Measurements from ENCODE around the gene FAM3B.

FAM3B gene

GRCh38 chr21:41367945-41368734, 51.5 kb downstream of the FAM3B start:
- TF ChIP-seq CTCF (IDR thresholded peaks at IDR 0.05; ENCODE audit: extremely low read depth, missing control alignments): no peak
- DNase-seq (ENCODE audit: low spot score): peak; percentile 86

GRCh38 chr21:41368735-41369104, 52.1 kb downstream of the FAM3B start:
- no peak for DNase-seq (ENCODE audit: low spot score)
- no peak for TF ChIP-seq CTCF (IDR thresholded peaks at IDR 0.05; ENCODE audit: extremely low read depth, missing control alignments)

- TF ChIP-seq CTCF (IDR thresholded peaks at IDR 0.05; ENCODE audit: extremely low read depth, missing control alignments): no peak
- DNase-seq (ENCODE audit: low spot score): peak; percentile 68
Measured at GRCh38 chr21:41369105-41369919, 52.7 kb downstream of the FAM3B start.

GRCh38 chr21:41369920-41370839, 53.6 kb downstream of the FAM3B start:
- no peak for TF ChIP-seq CTCF (IDR thresholded peaks at IDR 0.05; ENCODE audit: extremely low read depth, missing control alignments)
- DNase-seq (ENCODE audit: low spot score): peak; percentile 64

- TF ChIP-seq CTCF (IDR thresholded peaks at IDR 0.05; ENCODE audit: extremely low read depth, missing control alignments): no peak
- DNase-seq (ENCODE audit: low spot score): no peak
Measured at GRCh38 chr21:41370840-41371684, 54.5 kb downstream of the FAM3B start.

- TF ChIP-seq CTCF (IDR thresholded peaks at IDR 0.05; ENCODE audit: extremely low read depth, missing control alignments): no peak
- DNase-seq (ENCODE audit: low spot score): no peak
Measured at GRCh38 chr21:41371685-41372030, 55.1 kb downstream of the FAM3B start.
